Fibroblast of lung (primary cell): Measurements from ENCODE around the gene IGF2R. TPM values are rescaled to one million over a fixed set of nuclear protein-coding genes. Genes with fewer than 3 reads are reported as not detected.
A peak's percentile ranks its signal among the peaks of the same experiment; 100 is the strongest.

Experiments
- DNase-seq, 2 donors: peaks; one replicate each; pipeline versions ENCODE4 v3.0.0 to v3.0.0-alpha.2; 2010; ENCODE audit warnings: low read depth in 2 of 2
- H2AFZ ChIP-seq: 2 replicates; pipeline ENCODE4 v1.5.1; 2012; ENCODE audit warnings: low read length, control low read depth, inconsistent platforms
- H3K27ac ChIP-seq: 2 replicates; pipeline ENCODE4 v1.5.1; 2011; ENCODE audit warnings: low read length, control low read depth; ENCODE audit not compliant: insufficient read depth
- H3K27me3 ChIP-seq: 2 replicates; pipeline ENCODE4 v1.5.1; 2011; ENCODE audit warnings: mild to moderate bottlenecking, low read length; ENCODE audit not compliant: control insufficient read depth, insufficient read depth
- H3K36me3 ChIP-seq: 2 replicates; pipeline ENCODE4 v1.5.1; 2011; ENCODE audit warnings: low read length; ENCODE audit not compliant: control insufficient read depth, insufficient read depth
- H3K4me1 ChIP-seq: 2 replicates; pipeline ENCODE4 v1.5.1; 2011; ENCODE audit warnings: low read length; ENCODE audit not compliant: control insufficient read depth, insufficient read depth; ENCODE audit errors: extremely low read depth
- H3K4me2 ChIP-seq: 2 replicates; pipeline ENCODE4 v1.5.1; 2011; ENCODE audit warnings: low read length, control low read depth; ENCODE audit not compliant: insufficient read depth; ENCODE audit errors: extremely low read depth
- H3K4me3 ChIP-seq, 4 experiments: fragments of 200-600 bp in 1 of 4; sonication (generic) in 1 of 4; replicated peaks in 1 of 4; 2 replicates each; pipeline ENCODE4 v1.5.1; 2011 to 2016; ENCODE audit warnings: low read length in 4 of 4, low read depth in 3 of 4, mild to moderate bottlenecking in 3 of 4, control low read depth in 2 of 4, inconsistent platforms in 1 of 4, mixed read lengths in 1 of 4; ENCODE audit not compliant: insufficient read depth in 1 of 4; ENCODE audit errors: control extremely low read depth in 1 of 4
- H3K79me2 ChIP-seq: 2 replicates; pipeline ENCODE4 v1.5.1; 2012; ENCODE audit warnings: mild to moderate bottlenecking, low read length, inconsistent platforms; ENCODE audit not compliant: control insufficient read depth, insufficient read depth
- H3K9ac ChIP-seq: 2 replicates; pipeline ENCODE4 v1.5.1; 2011; ENCODE audit warnings: mild to moderate bottlenecking, low read length, control low read depth; ENCODE audit not compliant: insufficient read depth
- H3K9me3 ChIP-seq: 2 replicates; pipeline ENCODE4 v1.5.1; 2012; ENCODE audit warnings: low read depth, low read length; ENCODE audit not compliant: control insufficient read depth, insufficient read depth
- H4K20me1 ChIP-seq: 2 replicates; pipeline ENCODE4 v1.5.1; 2011; ENCODE audit warnings: low read length; ENCODE audit not compliant: control insufficient read depth, insufficient read depth; ENCODE audit errors: extremely low read depth
- EZH2 ChIP-seq: IDR thresholded peaks from 2 replicates; pipeline ENCODE4 v1.5.1; 2012; ENCODE audit warnings: low read length, control low read depth, mild to moderate bottlenecking; ENCODE audit errors: missing control alignments
- polyA plus RNA-seq, 2 donors: library from polyadenylated mRNA; depleted of rRNA in 1 of 2; stranded (reverse) in 1 of 2; unstranded in 1 of 2; fragments of >200 nt; gene quantifications; 2 replicates each; pipeline ENCODE4 v1.2.1, GENCODE V29; 2011 to 2012; ENCODE audit warnings: missing spikeins in 1 of 2
- total RNA-seq: library from RNA; depleted of rRNA; stranded (reverse); fragments of >200 nt; gene quantifications from 2 replicates; pipeline ENCODE4 v1.2.1, GENCODE V29; 2014
- TF ChIP-seq, protein P1 (sequence below), 2 donors: IDR thresholded peaks in 1 of 2; conservative IDR thresholded peaks in 1 of 2; 1 replicate in 1 of 2; 2 replicates in 1 of 2; pipeline ENCODE4 v1.5.1; 2011 to 2012; ENCODE audit warnings: low read length in 2 of 2, control low read depth in 1 of 2, inconsistent platforms in 1 of 2, low read depth in 1 of 2, mild to moderate bottlenecking in 1 of 2

The IGF2R gene
- total and polyA plus RNA-seq, 2 donors (not counting 1 experiment from before 2014, with no cell fraction given), result 37.6 to 300 TPM

DNA sequence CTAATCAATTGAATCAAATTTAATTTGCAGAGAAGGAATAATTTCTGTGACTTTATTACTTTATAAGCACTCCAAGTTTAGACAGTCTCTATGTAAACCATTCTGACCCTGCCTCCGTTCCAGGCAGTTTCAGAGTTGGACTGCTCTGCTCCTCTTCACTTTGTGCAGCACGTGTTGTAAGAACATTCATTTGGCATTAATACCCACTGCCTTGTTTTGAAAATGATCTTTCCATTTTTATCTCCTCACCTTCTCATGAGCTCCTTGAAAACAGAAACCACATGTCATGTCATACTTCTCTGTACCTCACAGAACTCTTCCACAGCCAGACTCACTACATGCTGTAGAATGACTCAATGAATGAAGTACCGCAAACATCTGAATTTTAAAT is 178.3 kb downstream of the IGF2R start:
- no peaks in the 10 kb centered on the region for H3K79me2 ChIP-seq
- H3K9me3 ChIP-seq, result no peaks in the 10 kb centered on the region
- H3K27me3 ChIP-seq, result no peaks in the 10 kb centered on the region
- H3K9ac ChIP-seq, result no peak overlapping the region
- H3K4me2 ChIP-seq, result no peak overlapping the region
- no peak overlapping the region for H2AFZ ChIP-seq
- no peaks in the 10 kb centered on the region for H3K36me3 ChIP-seq
- H3K4me1 ChIP-seq, result no peaks in the 10 kb centered on the region
- no peak for DNase-seq
- no peak overlapping the region for H3K4me3 ChIP-seq
- no peak overlapping the region for H3K27ac ChIP-seq
- H4K20me1 ChIP-seq, result no peaks in the 10 kb centered on the region
- no peak for TF ChIP-seq EZH2
- TF ChIP-seq, protein P1, sequence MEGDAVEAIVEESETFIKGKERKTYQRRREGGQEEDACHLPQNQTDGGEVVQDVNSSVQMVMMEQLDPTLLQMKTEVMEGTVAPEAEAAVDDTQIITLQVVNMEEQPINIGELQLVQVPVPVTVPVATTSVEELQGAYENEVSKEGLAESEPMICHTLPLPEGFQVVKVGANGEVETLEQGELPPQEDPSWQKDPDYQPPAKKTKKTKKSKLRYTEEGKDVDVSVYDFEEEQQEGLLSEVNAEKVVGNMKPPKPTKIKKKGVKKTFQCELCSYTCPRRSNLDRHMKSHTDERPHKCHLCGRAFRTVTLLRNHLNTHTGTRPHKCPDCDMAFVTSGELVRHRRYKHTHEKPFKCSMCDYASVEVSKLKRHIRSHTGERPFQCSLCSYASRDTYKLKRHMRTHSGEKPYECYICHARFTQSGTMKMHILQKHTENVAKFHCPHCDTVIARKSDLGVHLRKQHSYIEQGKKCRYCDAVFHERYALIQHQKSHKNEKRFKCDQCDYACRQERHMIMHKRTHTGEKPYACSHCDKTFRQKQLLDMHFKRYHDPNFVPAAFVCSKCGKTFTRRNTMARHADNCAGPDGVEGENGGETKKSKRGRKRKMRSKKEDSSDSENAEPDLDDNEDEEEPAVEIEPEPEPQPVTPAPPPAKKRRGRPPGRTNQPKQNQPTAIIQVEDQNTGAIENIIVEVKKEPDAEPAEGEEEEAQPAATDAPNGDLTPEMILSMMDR (conservative IDR thresholded peaks at IDR 0.05 in 1 of 2, IDR thresholded peaks at IDR 0.05 in 1 of 2; ENCODE audit: low read depth in 1 of 2, low read length in 2 of 2), result no peak

DNA sequence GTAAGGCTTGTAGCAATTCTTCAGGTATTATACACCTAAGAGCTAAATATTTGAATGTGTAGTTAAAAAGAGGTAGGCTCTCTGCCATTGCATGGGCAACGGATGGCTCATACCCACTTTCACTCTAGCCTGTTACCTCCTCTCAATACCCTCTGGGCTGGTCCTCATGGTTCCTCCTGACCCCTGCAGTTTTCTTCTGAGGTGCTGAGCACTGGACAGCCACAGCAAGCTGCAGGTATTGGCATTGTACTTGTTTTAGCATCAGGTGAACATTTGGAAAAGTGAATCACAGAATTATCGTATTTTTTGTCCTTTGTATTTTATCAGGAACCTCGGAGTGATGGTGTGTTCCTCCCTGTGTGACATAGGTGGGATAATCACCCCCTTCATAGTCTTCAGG is 185.6 kb downstream of the IGF2R start:
- H3K4me3 ChIP-seq, result no peak overlapping the region
- H3K9ac ChIP-seq, result no peak overlapping the region
- no peaks in the 10 kb centered on the region for H4K20me1 ChIP-seq
- no peak overlapping the region for H3K27ac ChIP-seq
- no peaks in the 10 kb centered on the region for H3K36me3 ChIP-seq
- H3K4me1 ChIP-seq, result no peaks in the 10 kb centered on the region
- no peak overlapping the region for H3K4me2 ChIP-seq
- no peaks in the 10 kb centered on the region for H3K9me3 ChIP-seq
- no peak overlapping the region for H2AFZ ChIP-seq
- no peaks in the 10 kb centered on the region for H3K27me3 ChIP-seq
- TF ChIP-seq, protein P1 (conservative IDR thresholded peaks at IDR 0.05 in 1 of 2, IDR thresholded peaks at IDR 0.05 in 1 of 2; ENCODE audit: low read depth in 1 of 2, low read length in 2 of 2), result no peak
- no peak for TF ChIP-seq EZH2
- no peak for DNase-seq
- H3K79me2 ChIP-seq, result no peaks in the 10 kb centered on the region

DNA sequence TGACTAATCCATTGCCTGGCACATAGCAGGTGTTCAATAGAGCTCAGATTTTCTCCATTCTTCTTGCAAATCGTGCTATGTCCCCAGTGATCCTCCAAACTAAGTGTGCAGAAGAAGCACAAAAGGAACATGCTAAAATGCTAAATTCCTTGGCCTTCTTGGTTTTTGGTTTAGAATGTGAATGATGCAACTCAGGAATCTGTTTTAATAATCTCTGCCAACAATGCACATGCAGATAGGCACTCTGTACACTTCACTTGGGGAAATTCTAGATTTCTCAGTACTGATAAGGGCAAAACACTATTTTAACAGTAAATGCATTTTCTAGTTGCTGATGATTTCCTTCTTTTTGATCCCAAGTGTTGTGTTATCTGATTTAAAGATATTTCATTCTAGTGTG is 188.0 kb downstream of the IGF2R start:
- no peaks in the 10 kb centered on the region for H3K36me3 ChIP-seq
- peak; percentile 23 to 41 for DNase-seq
- no peaks in the 10 kb centered on the region for H3K27me3 ChIP-seq
- H3K4me1 ChIP-seq, result no peaks in the 10 kb centered on the region
- H2AFZ ChIP-seq, result no peak overlapping the region
- H3K9ac ChIP-seq, result no peak overlapping the region
- no peaks in the 10 kb centered on the region for H3K79me2 ChIP-seq
- no peak overlapping the region for H3K4me2 ChIP-seq
- TF ChIP-seq, protein P1 (conservative IDR thresholded peaks at IDR 0.05 in 1 of 2, IDR thresholded peaks at IDR 0.05 in 1 of 2; ENCODE audit: low read depth in 1 of 2, low read length in 2 of 2), result no peak
- TF ChIP-seq EZH2, result no peak
- H3K9me3 ChIP-seq, result no peaks in the 10 kb centered on the region
- H4K20me1 ChIP-seq, result no peaks in the 10 kb centered on the region
- no peak overlapping the region for H3K27ac ChIP-seq
- H3K4me3 ChIP-seq, result no peak overlapping the region
